Kidney (tissue), 14 donors: ENCODE results near the gene TPSB2. TPM values are rescaled to one million over a fixed set of nuclear protein-coding genes. Genes with fewer than 3 reads are reported as not detected.

ENCODE experiments used
- DNase-seq, 5 donors: peaks; one replicate each; pipeline ENCODE4 v3.0.0-alpha.2; 2013 to 2020
- FAIRE-seq: peaks from 2 replicates; lab custom pipeline; 2012; peaks lifted over from hg19 to GRCh38; lab: Jason Lieb, UNC
- H3K27ac ChIP-seq, 2 donors: one replicate each; pipeline ENCODE4 v1.7.0; 2013; ENCODE audit warnings: low read depth in 2 of 2, low read length in 2 of 2, inconsistent platforms in 1 of 2
- H3K27me3 ChIP-seq: one replicate; pipeline ENCODE4 v1.7.1; 2013; ENCODE audit warnings: low read length, inconsistent platforms; ENCODE audit not compliant: control insufficient read depth, insufficient read depth
- H3K36me3 ChIP-seq, 3 donors: one replicate each; pipeline versions ENCODE4 v1.7.0 to v1.7.1; 2013; ENCODE audit warnings: low read length in 3 of 3, control low read depth in 1 of 3, inconsistent platforms in 1 of 3; ENCODE audit not compliant: insufficient read depth in 3 of 3, control insufficient read depth in 2 of 3
- H3K4me1 ChIP-seq, 3 donors: one replicate each; pipeline versions ENCODE4 v1.7.0 to v1.7.1; 2013; ENCODE audit warnings: low read length in 3 of 3, inconsistent platforms in 1 of 3, low read depth in 1 of 3; ENCODE audit not compliant: control insufficient read depth in 2 of 3, insufficient read depth in 2 of 3
- H3K4me3 ChIP-seq, 3 donors: one replicate each; pipeline versions ENCODE4 v1.7.0 to v1.8.1; 2013; ENCODE audit warnings: low read length in 3 of 3, control low read depth in 1 of 3, inconsistent platforms in 1 of 3
- H3K9ac ChIP-seq, 3 donors: one replicate each; pipeline versions ENCODE4 v1.7.0 to v1.7.1; 2013; ENCODE audit warnings: low read length in 3 of 3, control low read depth in 1 of 3, inconsistent platforms in 1 of 3
- H3K9me3 ChIP-seq, 3 donors: one replicate each; pipeline versions ENCODE4 v1.7.0 to v1.7.1; 2013; ENCODE audit warnings: low read length in 3 of 3, control low read depth in 1 of 3, inconsistent platforms in 1 of 3; ENCODE audit not compliant: control insufficient read depth in 2 of 3, insufficient read depth in 1 of 3
- CTCF ChIP-seq: IDR thresholded peaks from 3 replicates; pipeline ENCODE4 v1.5.1; 2012; ENCODE audit warnings: mild to moderate bottlenecking, moderate library complexity, borderline replicate concordance; ENCODE audit not compliant: insufficient read depth; ENCODE audit errors: extremely low read depth
- intact Hi-C: fragments of 100-400 bp; cut with DNase I; formaldehyde crosslinking; loops from one replicate; pipeline ENCODE4 v1.11.1; 2022
- polyA plus RNA-seq: library from polyadenylated mRNA; stranded (reverse); fragments of 350-450 nt; fragmentation: Illumina TruSeq; extraction: RNeasy Lipid Tissue Mini Kit (QIAGEN cat#74804); gene quantifications from one replicate; pipeline ENCODE4 v1.2.3, GENCODE V29; 2014; ENCODE audit warnings: low read depth, low replicate concordance; ENCODE audit not compliant: insufficient read depth
- total RNA-seq: library from RNA; stranded (reverse); fragmentation: NEBNext Ultra II Directional; extraction: Animal tissue kit (Norgen Biotek cat#: 25700); gene quantifications from one replicate; pipeline ENCODE4 v1.2.1, GENCODE V29; 2021
- donor health status: control.
- donor health status: control.
- donor health status: control.
- donor health status: control.
- donor health status: control.
- donor health status: DM: yes; HTN: yes; CAD: no.
- donor health status: Normal renal cell carcinoma (clear cell type).

Gene TPSB2
- total and polyA plus RNA-seq, 2 donors from 2014 or later: 141 TPM; not detected in 1

GRCh38 chr16:1209081-1209480, 20.9 kb downstream of the TPSB2 start:
- no peaks in the 10 kb centered on the region for H3K4me1 ChIP-seq
- no peak overlapping the region for H3K4me3 ChIP-seq
- no peaks in the 10 kb centered on the region for H3K36me3 ChIP-seq
- no peaks in the 10 kb centered on the region for H3K9me3 ChIP-seq
- H3K9ac ChIP-seq: no peak overlapping the region
- no peak for FAIRE-seq
- DNase-seq: no peak
- TF ChIP-seq CTCF: no peak
- intact Hi-C loops: no loop called here
- no peaks in the 10 kb centered on the region for H3K27me3 ChIP-seq
- no peak overlapping the region for H3K27ac ChIP-seq

DNA sequence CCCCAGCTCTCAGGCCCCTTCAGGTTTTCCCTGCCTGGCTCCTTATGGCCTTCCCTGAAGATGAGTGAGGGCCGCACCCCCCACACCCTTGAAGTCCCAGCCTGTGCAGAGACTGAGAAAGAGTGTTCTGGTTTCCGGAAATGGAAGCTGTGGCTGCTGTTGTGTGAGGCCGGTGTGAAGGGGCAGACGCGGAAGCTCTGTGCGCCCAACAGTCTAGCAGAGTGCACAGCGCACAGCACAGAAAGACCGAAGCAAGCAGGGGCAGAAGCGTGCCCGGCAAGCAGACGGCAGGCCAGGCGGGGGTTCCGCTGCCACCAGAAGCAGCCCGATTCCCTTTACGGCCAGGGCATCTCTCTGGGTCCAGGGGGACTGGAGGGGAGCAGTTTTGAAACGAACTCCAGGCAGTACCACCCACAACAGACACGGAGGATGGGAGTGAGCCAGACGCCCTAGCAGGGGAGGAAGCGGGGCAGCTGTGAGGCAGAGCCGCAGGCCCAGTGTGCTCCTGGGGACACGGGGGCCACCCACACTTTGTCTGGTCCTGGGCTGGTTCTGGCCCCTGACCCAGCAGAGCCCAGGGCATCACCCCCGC, 21.6 kb downstream of the TPSB2 start:
- Histone ChIP-seq H3K9me3 (no peaks in the 10 kb centered on the region), H3K4me1 (no peaks in the 10 kb centered on the region), H3K4me3 (no peak overlapping the region), H3K27ac (no peak overlapping the region), H3K9ac (no peak overlapping the region), H3K36me3 (no peaks in the 10 kb centered on the region), H3K27me3 (no peaks in the 10 kb centered on the region)
- FAIRE-seq (no peak), DNase-seq (no peak)
- intact Hi-C loops: no loop called here
- no peak for TF ChIP-seq CTCF

- Histone ChIP-seq H3K27me3 (no peaks in the 10 kb centered on the region), H3K4me1 (no peaks in the 10 kb centered on the region), H3K9ac (no peak overlapping the region), H3K9me3 (no peaks in the 10 kb centered on the region), H3K36me3 (no peaks in the 10 kb centered on the region), H3K27ac (no peak overlapping the region), H3K4me3 (no peak overlapping the region)
- intact Hi-C loops: no loop called here
- no peak for DNase-seq
- FAIRE-seq: no peak
- TF ChIP-seq CTCF: no peak
Measured at GRCh38 chr16:1206786-1207185, 23.2 kb downstream of the TPSB2 start.

- TF ChIP-seq CTCF: no peak
- intact Hi-C loops: no loop called here
- FAIRE-seq: no peak
- Histone ChIP-seq H3K27me3 (no peaks in the 10 kb centered on the region), H3K4me3 (no peak overlapping the region), H3K4me1 (no peaks in the 10 kb centered on the region), H3K9ac (no peak overlapping the region), H3K9me3 (no peaks in the 10 kb centered on the region), H3K27ac (no peak overlapping the region), H3K36me3 (no peaks in the 10 kb centered on the region)
- no peak for DNase-seq
Measured at GRCh38 chr16:1206326-1206725, 23.7 kb downstream of the TPSB2 start.
